GM12875 (cell line): Measurements from ENCODE around the gene SAMD4B.
"Not testable (repeated sequence)": the region's sequence is repeated elsewhere in the genome, so short reads cannot be mapped to it uniquely, and the experiment has no call there.

ENCODE experiments used
- H3K4me3 ChIP-seq: one replicate; pipeline ENCODE4 v1.5.1; 2011; ENCODE audit warnings: low read depth, low read length, control low read depth
- TF ChIP-seq, protein P1 (sequence below): IDR thresholded peaks from 2 replicates; pipeline ENCODE4 v1.5.1; 2011; ENCODE audit warnings: low read depth, mild to moderate bottlenecking, control low read depth, inconsistent platforms, low read length, moderate library complexity, borderline replicate concordance; ENCODE audit not compliant: insufficient read depth

The SAMD4B gene

DNA sequence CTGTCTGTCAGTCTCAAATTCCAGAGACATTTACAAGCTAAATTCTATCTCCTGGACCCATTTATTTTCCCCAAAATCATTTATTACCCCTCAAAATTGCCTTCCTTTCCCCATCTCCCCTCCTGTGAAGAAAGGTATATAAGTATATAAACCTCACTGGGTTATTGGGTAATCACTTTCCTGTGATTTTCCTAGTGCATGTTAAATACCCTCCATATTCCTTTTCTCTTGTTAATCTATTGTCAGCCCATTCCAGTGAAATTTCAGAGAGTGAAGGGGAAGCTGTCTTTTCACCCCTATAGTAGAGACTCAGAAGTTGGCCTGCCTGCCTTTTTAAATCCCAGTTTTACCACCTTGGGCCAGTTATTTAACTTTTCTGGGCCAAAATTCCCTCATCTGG is 36.1 kb upstream of the SAMD4B start:
- no peak overlapping the region for H3K4me3 ChIP-seq
- TF ChIP-seq, protein P1, sequence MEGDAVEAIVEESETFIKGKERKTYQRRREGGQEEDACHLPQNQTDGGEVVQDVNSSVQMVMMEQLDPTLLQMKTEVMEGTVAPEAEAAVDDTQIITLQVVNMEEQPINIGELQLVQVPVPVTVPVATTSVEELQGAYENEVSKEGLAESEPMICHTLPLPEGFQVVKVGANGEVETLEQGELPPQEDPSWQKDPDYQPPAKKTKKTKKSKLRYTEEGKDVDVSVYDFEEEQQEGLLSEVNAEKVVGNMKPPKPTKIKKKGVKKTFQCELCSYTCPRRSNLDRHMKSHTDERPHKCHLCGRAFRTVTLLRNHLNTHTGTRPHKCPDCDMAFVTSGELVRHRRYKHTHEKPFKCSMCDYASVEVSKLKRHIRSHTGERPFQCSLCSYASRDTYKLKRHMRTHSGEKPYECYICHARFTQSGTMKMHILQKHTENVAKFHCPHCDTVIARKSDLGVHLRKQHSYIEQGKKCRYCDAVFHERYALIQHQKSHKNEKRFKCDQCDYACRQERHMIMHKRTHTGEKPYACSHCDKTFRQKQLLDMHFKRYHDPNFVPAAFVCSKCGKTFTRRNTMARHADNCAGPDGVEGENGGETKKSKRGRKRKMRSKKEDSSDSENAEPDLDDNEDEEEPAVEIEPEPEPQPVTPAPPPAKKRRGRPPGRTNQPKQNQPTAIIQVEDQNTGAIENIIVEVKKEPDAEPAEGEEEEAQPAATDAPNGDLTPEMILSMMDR = no peak

DNA sequence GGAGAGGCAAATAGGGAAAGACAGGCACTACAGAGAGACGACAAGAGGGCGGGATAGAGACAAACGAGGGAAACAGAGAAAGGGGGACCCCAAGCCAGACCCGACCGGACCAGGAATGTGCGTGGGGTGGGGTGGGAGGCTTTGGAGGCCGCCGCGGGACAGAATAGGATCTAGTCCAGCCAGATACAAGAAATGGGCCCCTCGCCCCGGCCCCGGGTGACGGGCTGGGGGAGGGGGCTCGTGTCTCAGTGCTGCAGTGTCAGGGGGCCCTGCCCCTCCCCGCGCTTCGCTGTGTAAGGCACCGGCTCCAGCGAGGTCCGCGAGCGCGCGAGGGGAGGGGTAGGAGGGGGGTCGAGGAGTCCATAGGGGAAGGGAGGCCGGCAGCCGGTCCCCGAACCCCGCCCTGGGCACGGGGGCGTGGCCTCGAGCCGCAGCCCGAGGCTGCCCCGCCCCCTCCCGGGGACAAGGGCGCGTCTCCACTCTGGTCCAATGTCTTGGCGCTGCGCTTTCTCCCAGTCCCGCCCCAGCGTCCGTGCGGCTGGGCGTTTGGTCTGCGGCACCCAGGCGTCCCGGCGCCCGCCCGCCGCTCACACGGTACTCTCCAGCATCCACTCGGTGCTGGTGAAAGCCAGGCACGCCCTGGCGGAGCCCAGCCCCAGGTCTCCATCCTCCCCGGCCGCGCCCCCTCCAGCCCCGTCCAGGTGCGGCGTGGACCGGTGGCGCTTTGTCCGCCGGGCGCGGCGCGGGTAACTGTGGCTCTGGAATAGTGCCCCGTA is 35.0 kb upstream of the SAMD4B start:
- no peak overlapping the region for H3K4me3 ChIP-seq
- TF ChIP-seq, protein P1 = no peak

DNA sequence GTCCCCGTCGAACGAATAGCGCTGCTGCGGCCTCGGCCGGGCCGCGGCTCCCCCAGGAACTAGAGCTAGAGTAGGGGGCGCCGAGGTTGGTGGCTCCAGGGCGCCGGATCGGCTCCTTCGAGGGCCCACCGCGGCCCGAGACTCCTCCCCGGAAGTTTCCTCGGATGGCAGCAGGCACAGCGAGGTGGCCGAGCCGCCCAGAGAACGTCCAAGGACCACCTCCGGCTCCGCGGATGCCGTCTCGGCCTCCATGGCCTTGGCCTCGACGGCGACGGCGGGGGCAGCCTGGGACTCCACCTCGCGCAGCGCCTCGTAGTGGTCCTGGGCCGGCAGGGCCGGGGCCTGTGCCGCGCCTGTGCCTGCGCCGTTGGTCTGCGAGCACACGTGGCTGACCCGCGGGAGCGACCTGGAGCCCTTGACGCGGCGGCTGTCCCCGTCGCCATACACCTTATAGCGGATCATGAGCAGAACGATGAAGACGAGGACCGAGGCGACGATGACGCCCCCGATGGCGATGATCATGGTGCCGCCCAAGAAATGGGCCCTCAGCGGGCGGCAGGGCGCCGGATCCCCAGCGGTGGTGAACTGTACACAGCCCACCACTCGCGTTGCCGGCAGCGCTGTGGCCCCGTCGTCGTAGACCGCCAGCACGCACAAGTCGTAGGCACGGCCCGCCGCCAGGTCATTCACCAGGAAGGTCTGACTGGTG is 34.2 kb upstream of the SAMD4B start:
- TF ChIP-seq, protein P1 = no peak
- no peak overlapping the region for H3K4me3 ChIP-seq

DNA sequence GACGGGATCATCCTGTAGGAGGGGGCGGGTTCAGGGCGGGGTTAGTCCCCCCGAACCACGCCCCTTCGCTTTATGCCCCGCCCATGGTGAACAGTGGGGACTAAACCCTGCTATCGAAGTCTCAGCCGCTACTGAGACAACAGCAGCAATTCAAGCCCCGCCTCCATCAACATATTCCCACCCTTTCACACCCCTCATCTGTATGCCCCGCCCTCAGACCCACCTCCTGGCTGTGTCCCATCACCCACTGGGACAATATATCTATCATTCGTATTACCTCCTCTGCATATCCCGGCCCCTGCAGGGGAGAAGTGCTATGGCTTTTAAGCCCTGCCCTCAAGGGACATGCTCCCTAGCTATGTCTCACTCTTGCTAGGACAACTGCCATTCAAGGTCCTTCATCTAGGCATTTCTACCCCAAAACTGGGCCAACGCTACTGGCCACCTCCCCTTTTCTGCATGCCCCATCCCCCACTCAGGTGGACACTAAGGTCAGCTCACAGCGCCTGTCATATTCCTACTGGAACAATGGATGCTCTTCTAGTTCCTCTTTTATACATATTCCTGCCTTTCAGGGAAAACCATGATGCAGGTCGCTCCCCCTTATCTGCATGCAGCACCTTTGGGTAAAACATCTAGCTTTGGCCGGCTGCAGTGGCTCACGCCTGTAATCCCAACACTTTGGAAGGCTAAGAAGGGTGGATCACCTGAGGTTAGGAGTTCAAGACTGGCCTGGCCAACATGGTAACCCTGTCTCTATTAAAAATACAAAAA is 33.5 kb upstream of the SAMD4B start:
- TF ChIP-seq, protein P1 = no peak
- no peak overlapping the region for H3K4me3 ChIP-seq

DNA sequence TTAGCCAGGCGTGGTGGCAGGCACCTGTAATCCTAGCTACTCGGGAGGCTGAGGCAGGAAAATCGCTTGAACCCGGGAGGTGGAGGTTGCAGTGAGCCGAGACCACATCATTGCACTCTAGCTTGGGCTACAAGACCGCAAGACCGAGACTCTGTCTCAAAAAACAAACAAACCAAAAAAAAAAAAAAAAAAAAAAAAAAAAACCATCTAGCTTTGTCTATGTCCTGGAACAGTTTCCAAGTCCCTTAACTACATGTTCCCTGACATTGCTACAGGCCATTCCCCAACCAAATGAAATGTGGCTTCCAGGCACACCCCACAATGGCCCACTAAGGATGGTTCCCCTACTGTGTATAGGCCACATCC is 32.9 kb upstream of the SAMD4B start:
- H3K4me3 ChIP-seq = not testable (repeated sequence)

DNA sequence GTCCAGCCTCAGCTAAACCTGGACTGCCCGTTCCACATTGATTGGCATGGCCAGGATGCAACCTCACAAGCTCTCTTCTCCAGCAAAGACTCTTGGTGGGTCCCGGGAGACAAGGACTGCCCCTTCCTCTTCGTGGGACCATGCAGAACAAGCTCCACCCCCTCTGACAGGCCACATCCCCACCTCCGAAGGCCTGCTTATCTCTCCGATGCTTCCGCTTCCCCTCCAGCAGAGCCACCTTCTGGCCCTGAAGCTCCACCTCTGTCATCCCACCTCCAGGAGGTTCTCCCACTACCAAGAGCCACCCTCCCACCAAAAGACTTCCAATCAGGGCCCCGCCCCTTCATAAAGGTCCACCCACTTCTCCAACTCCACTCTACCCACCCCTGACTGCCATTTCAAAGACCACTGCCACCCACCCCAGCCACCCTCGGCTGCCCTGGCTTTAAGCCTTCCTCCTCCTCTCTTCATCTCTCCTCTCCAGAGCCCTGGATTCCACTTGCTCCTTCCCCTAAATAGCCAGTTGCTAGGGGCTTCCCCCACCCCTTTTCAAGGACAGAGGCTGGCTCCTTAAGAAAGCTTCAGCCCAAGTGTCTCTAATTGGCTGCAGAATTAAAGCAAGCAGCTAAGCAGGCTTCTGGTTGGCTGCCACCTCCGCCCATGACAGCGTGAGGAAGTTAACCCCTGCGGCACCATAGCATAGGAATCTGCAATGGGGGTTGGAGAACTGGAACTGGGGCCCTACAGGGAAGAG is 31.5 kb upstream of the SAMD4B start:
- TF ChIP-seq, protein P1 = no peak
- no peak overlapping the region for H3K4me3 ChIP-seq
